Esophagus squamous epithelium (tissue), 4 donors: Measurements from ENCODE around the gene SLC1A2.

Experiments
- POLR2A ChIP-seq, 4 donors: fragments of 450-650 bp; IDR thresholded peaks; one replicate each; pipeline ENCODE4 v1.6.1; 2017; ENCODE audit warnings: antibody characterized with exemption in 4 of 4, mild to moderate bottlenecking in 4 of 4, moderate library complexity in 3 of 4
- TF ChIP-seq, protein P1 (sequence below), 6 experiments: fragments of 450-650 bp in 4 of 6; fragments of 200-600 bp in 2 of 6; sonication (generic) in 2 of 6; IDR thresholded peaks; one replicate each; pipeline ENCODE4 v1.5.1; 2016 to 2019; ENCODE audit warnings: antibody characterized with exemption in 6 of 6, mild to moderate bottlenecking in 4 of 6, moderate library complexity in 4 of 6

GRCh38 chr11:35394941-35395340, 24.4 kb downstream of the SLC1A2 start:
- TF ChIP-seq, protein P1, sequence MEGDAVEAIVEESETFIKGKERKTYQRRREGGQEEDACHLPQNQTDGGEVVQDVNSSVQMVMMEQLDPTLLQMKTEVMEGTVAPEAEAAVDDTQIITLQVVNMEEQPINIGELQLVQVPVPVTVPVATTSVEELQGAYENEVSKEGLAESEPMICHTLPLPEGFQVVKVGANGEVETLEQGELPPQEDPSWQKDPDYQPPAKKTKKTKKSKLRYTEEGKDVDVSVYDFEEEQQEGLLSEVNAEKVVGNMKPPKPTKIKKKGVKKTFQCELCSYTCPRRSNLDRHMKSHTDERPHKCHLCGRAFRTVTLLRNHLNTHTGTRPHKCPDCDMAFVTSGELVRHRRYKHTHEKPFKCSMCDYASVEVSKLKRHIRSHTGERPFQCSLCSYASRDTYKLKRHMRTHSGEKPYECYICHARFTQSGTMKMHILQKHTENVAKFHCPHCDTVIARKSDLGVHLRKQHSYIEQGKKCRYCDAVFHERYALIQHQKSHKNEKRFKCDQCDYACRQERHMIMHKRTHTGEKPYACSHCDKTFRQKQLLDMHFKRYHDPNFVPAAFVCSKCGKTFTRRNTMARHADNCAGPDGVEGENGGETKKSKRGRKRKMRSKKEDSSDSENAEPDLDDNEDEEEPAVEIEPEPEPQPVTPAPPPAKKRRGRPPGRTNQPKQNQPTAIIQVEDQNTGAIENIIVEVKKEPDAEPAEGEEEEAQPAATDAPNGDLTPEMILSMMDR (IDR thresholded peaks at IDR 0.05), result no peak
- TF ChIP-seq POLR2A (IDR thresholded peaks at IDR 0.05), result no peak
